HG03378 (cell line): ENCODE measurements around the gene SEMA6C.
"Not testable (repeated sequence)": the region's sequence is repeated elsewhere in the genome, so short reads cannot be mapped to it uniquely, and the experiment has no call there.

Source experiments
- ATAC-seq: cut with Tn5 transposase; IDR thresholded peaks from one replicate; pipeline ENCODE4 v1.9.1; 2021; ENCODE audit warnings: mild to moderate bottlenecking, moderate library complexity; ENCODE audit not compliant: unreplicated experiment

SEMA6C gene

DNA sequence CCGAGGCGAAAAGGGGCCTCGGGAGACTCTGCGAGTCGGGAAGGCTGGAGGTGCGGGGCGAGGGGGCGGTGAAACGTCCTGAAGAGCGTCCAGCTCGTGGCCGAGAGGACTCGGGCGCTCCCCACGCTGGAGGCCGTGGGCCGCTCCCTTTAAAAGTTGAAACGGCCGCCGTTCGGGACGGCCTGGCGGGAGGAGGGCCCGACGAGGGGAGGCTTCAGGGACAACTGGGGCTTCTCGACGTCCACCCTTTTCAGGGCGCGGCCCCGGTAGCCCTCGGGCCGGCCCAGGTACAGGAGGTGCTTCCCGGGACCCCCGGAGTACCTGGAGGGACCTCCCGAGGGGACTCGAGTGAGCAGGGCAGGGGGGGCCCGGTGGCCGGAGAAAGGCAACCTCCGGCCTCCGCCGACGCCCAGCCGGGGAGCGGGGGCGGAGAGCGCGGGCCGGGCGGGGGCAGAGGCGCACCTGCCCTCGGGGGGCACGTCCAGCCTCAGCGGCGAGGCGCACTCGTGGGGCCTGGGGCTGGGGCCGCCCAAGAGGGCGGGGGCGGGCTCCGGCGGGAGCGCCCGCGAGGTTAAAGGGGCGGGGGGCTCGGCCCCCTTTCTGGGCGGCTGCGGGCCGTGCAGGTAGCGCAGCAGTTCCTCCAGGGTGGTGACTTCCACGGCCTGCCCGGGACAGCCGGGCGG, 14.0 kb downstream of the SEMA6C start:
- no peak for ATAC-seq

- ATAC-seq, result no peak
Observed at GRCh38 chr1:151131701-151132334, 14.6 kb downstream of the SEMA6C start.

GRCh38 chr1:151130987-151131586, 15.3 kb downstream of the SEMA6C start:
- no peak for ATAC-seq

GRCh38 chr1:151128800-151129199, 17.6 kb downstream of the SEMA6C start:
- no peak for ATAC-seq

DNA sequence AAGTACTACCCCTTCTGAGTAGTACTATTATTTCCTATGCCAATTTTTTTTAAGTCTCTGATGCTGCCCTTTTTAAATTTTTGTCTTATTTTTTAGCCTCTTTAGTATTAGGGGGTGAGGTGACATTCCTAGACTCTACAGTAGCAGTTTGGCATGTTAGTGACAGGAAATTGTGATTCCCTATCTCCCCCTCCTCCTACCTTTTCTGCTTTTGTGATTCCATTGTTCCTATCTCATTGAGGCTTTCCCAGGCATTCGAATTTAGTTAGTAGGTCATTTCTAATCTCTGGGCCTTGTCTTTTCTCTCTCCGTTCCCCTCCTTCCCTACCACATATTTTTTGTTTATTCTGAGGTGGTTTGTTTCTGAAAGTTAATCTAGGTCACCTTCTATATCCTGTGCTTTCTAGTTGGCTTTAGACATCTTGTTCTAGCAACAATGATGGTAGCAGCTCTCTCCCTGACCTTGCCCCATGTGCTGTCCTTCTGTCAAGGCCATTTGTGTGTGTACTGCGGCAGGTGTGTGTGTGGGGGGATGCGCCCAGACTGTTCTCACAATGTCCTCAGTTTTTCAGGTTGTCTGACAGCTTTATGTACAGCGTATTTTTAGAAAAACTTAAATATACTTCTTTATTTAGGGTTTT, 21.5 kb downstream of the SEMA6C start:
- ATAC-seq, result no peak

DNA sequence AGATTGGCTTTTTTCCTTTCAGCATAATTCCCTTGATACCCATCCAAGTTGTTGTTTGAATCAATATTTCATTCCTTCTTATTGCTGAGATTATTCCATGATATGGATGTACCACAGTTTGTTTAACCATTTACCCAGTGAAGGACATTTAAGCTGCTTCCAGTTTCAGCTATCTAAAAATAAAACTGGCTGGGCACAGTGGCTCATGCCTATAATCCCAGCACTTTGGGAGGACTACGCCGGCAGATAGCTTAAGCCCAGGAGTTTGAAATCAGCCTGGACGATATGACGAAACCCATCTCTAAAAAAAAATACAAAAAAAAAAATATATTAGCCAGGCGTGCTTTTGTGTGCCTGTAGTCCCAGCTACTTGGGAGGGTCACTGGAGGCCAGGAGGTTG, 32.6 kb downstream of the SEMA6C start:
- no peak for ATAC-seq

DNA sequence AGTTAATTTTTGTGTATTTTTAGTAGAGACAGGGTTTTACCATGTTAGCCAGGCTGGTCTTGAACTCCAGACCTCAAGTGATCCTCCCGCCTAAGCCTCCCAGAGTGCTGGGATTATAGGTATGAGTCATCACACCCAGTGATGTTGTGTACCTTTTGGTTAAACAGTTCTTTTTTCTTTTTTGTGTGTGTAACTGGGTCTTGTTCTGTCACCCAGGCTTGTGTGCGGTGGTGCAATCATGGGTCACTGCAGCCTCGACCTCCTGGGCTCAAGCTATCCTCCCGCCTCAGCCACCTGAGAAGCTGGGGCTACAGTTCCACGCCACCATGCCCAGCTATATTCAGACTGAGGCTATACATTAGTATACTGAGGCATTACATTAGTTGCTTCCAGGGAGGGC, 38.1 kb downstream of the SEMA6C start:
- ATAC-seq, result no peak

GRCh38 chr1:151106894-151107293, 39.5 kb downstream of the SEMA6C start:
- no peak for ATAC-seq

DNA sequence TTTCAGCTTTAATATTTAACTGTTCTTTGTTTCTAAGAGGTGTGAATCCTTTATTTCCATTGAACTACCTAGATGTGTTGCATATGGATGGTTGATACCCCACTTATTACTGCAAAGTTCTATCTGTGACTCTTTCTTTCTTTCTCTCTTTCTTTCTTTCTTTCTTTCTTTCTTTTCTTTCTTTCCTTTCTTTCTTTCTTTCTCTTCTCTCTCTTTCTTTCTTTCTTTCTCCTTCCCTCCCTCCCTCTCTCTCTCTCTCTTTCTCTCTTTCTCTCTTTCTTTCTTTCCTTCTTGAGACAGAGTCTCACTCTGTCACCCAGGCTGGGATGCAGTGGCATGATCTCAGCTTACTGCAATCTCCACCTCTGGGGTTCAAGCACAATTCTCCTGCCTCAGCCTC, 41.8 kb downstream of the SEMA6C start:
- ATAC-seq, result no peak

- ATAC-seq, result no peak
Observed at GRCh38 chr1:151098126-151098525, 48.3 kb downstream of the SEMA6C start.

- not testable (repeated sequence) for ATAC-seq
Observed at GRCh38 chr1:151097426-151097825, 49.0 kb downstream of the SEMA6C start.

- no peak for ATAC-seq
Observed at GRCh38 chr1:151085953-151086559, 60.4 kb downstream of the SEMA6C start.
